Fibroblast of skin of left biceps (primary cell): ENCODE data around the gene ZNF576.
"Not testable (repeated sequence)": the region's sequence is repeated elsewhere in the genome, so short reads cannot be mapped to it uniquely, and the experiment has no call there.

Experiments
- DNase-seq, 2 experiments: peaks; one replicate each; pipeline ENCODE4 v3.0.0-alpha.2; 2013; ENCODE audit warnings: low read depth in 2 of 2

ZNF576 gene

GRCh38 chr19:43625918-43626579 is 29.7 kb downstream of the ZNF576 start:
- DNase-seq = no peak

DNA sequence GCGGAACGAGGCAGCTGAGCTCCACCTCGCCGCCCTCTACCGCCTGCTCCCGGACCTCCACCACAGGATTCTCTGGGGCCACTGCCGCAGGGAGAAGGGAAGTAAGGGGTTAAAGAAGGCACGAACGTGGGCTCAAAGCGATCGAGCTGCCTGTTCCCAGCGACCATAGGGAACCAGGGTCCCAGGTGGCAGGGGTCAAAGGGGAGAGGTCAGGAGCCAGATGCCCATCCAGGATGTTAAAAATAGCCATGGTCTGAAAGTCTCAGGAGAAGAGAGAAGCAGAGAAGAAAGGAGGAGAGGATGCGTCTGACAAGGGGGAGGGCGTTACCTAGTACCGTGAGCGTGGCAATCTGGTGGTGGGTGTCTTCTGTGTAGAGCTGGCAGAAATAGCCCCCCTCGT is 30.4 kb downstream of the ZNF576 start:
- no peak for DNase-seq

DNA sequence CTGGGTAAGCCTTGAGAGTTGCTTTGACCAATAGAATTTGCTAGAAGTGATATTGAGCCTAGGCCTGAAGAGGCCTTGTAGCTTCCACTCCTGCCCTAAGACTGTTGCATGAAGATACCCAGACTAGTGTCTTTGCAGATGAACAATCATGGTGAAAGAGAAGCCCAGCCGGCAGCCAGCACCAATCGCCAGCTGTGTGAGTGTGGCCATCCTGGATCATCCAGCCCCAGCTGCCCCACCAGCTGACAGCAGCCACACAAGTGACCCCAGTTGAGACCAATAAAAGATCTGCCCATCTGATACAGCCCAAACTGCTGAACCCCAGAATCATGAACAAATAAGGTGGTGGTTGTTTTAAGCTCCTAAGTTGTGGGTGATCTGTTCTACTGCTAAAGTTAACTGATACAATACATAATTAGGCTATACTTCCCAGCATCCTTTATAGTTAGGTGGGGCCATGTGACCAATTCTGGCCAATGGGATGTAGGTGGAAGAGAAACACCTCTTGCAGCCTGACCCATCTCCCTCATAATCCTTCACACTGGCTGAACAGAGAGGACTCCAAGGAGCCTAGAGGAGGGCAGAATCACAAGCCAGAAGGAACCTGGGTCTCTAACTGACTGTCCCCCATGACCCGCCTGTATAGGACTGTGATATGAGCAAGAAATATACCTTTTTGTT is 32.4 kb downstream of the ZNF576 start:
- no peak for DNase-seq

GRCh38 chr19:43631491-43631890 is 35.1 kb downstream of the ZNF576 start:
- DNase-seq = no peak

GRCh38 chr19:43633520-43633919 is 37.1 kb downstream of the ZNF576 start:
- no peak for DNase-seq

GRCh38 chr19:43634068-43634467 is 37.7 kb downstream of the ZNF576 start:
- no peak for DNase-seq

GRCh38 chr19:43634506-43634871 is 38.1 kb downstream of the ZNF576 start:
- no peak for DNase-seq

GRCh38 chr19:43634872-43635560 is 38.6 kb downstream of the ZNF576 start:
- DNase-seq = peak in 1 of 2 experiments; percentile 5

DNA sequence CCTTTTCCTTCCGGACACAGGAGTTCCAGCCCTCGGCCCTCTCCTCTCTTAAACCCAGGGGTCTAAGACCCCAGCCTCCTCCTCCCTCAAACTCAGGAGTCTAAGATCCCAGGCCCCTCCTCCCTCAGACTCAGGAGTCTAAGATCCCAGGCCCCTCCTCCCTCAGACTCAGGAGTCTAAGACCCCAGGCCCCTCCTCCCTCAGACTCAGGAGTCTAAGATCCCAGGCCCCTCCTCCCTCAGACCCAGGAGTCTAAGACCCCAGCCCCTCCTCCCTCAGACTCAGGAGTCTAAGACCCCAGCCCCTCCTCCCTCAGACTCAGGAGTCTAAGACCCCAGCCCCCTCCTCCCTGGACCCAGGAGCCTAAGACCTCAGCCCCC is 39.2 kb downstream of the ZNF576 start:
- DNase-seq = not testable (repeated sequence)

- peak in 1 of 2 experiments; percentile 3 for DNase-seq
Observed at GRCh38 chr19:43636121-43636683, 39.8 kb downstream of the ZNF576 start.

DNA sequence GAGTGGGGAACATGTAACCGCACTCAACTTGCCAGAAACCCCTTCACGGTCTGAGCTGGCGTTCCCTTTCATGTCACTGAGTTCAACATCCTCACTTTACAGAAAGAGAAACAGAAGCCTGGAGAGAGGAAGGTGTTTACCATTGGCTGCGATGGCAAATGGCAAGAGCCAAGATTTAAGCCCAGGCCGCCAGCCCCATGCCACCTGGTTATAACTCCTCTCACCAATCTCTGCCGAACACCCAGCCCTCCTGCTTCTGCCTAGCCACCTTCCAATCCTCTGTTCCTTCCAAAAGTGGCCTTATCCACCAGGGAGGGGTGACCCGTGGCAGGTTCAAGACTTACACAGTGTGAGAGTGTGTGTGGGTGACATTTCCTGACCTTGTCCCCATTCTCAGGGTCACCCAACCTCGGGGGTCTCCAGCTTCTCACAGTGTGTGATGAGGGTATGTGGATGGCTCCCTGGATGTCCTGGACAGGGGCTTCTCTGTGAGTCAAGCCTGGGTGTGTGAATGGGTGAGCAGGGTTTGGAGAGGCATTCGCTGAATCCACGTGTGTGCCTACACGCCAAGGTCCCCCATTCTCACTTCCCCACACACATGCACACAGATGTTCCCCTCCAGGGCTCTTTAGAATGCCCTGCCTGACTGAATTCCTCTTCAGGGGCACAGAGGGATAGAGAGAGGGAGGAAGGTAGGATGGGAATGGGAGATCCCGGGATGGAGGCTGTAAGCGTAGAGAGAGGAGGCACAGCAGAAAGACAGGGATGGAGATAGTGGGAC is 42.0 kb downstream of the ZNF576 start:
- no peak for DNase-seq

DNA sequence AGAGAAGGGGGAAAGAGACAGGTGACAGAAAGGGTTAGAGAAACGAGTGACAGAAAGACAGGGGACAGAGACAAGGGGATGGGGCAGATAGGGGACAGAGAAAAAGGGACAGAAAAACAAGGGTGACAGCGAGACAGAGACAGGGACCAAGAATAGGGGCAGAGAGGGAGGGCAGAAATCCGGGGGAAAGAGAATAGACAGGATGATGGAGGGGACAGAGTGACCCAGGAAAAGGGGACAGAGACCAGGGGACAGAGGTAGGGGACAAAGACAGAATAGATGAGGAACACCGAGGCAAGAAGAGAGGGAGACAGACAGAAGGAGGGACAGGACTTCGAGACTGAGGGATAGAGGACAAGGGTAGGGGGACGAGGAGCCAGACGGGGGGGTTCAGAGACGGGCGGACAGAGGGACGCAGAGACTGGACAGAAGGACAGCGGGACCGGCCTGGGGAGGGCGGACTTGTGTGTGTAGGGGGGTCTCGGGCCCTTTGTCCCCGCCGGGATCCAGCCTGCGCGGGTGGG is 42.7 kb downstream of the ZNF576 start:
- DNase-seq = no peak

DNA sequence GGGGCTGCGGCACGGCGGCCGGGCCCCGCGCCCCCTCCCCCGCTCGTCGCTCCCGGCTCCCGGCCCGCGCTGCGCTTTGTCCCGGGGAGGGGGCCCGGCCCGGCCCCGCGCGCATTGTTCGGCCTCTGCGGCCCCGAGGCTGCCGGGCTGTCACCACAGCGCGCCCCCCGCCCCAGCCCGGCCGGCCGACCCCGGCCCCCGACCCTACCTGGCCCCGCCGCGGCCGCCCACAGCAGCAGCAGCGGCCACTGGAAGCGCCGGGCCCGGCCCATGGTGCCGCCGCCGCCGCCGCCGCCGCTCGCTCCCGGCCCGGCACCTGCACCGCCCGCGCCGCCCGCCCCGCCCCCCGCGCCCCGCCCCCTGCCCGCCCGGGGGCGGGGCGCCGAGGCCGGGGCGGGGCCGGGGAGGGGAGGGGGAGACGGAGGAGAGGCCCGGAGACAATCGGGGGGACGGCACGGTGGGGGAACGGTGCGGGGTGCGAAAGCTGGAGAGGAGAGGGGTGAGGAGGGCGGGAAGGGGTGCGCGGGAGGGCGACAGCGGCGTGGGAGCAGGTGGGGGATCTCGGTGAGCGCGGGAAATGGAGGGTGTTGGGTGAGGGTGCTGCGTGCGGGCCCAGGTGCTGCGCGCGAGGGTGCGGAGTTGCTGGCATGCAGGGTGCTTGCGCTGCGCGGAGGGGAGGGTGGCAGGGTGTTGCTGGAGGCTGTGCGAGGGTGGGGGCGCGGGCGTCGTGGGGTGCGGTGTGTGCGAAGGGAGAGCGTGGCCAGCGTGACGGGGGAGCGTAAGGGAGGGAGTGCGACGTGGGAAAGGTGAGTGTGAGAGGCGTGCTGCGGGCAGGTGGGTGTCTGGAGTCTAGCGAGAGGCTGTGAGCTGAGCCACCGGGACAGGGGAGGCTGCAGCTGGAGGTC is 43.4 kb downstream of the ZNF576 start, which contains the start of gene CADM4:
Gene CADM4 (minus strand): TSS at position 332 of the 905 bp plus-strand sequence. CDS start 60 bp downstream, at position 272.
- no peak for DNase-seq

GRCh38 chr19:43640424-43640757 is 44.0 kb downstream of the ZNF576 start:
- no peak for DNase-seq

DNA sequence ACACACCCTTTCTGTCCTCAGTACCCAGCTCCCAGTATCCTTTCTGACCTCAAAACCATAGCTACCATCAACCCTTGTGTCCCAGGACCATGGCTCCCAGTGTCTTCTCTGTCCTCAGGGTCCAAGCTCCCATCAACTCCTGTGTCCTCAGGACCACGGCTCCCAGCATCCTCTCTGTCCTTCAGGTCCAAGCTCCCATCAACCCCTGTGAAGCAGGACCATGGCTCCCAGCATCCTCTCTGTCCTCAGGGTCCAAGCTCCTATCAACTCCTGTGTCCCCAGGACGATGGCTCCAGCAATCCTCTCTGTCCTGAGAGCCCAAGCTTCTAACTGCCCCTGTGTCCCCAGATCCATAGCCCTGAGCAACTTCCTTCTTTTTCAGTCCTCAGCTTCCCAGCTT is 44.9 kb downstream of the ZNF576 start:
- no peak for DNase-seq

GRCh38 chr19:43642531-43642930 is 46.1 kb downstream of the ZNF576 start:
- DNase-seq = no peak

- no peak for DNase-seq
Observed at GRCh38 chr19:43643326-43643725, 46.9 kb downstream of the ZNF576 start.

- no peak for DNase-seq
Observed at GRCh38 chr19:43644181-43644580, 47.8 kb downstream of the ZNF576 start.

- no peak for DNase-seq
Observed at GRCh38 chr19:43648633-43649032, 52.2 kb downstream of the ZNF576 start.

GRCh38 chr19:43649514-43649913 is 53.1 kb downstream of the ZNF576 start:
- DNase-seq = no peak

- not testable (repeated sequence) for DNase-seq
Observed at GRCh38 chr19:43650276-43650675, 53.9 kb downstream of the ZNF576 start.
